Lower leg skin (tissue), 4 donors: ENCODE results near the gene LDLRAD3. TPM values are rescaled to one million over a fixed set of nuclear protein-coding genes. Genes with fewer than 3 reads are reported as not detected.

Source experiments
- DNase-seq, 2 donors: peaks; one replicate each; pipeline ENCODE4 v3.0.0-alpha.2; 2019; ENCODE audit warnings: low spot score in 2 of 2
- H3K4me3 ChIP-seq: fragments of 200-600 bp; sonication (generic); 2 replicates; pipeline ENCODE4 v1.5.1; 2017; ENCODE audit warnings: mild to moderate bottlenecking, low read depth; ENCODE audit not compliant: poor library complexity, severe bottlenecking
- POLR2A ChIP-seq, 2 donors: fragments of 450-650 bp; IDR thresholded peaks; one replicate each; pipeline ENCODE4 v1.6.1; 2016 to 2017; ENCODE audit warnings: antibody characterized with exemption in 2 of 2, mild to moderate bottlenecking in 1 of 2, moderate library complexity in 1 of 2
- WGBS, 2 donors: methylation state at CpG; one replicate each; pipeline ENCODE4 v1.1.5; 2018; 5-methylcytosine and 5-hydroxymethylcytosine counted together
- intact Hi-C: fragments of 100-400 bp; cut with DNase I; formaldehyde crosslinking; loops from one replicate; pipeline ENCODE4 v1.15.0; 2023; ENCODE audit warnings: low total_unique reads
- total RNA-seq, 4 donors: library from RNA; depleted of rRNA; stranded (reverse); fragments of >200 nt; gene quantifications; one replicate each; pipeline ENCODE4 v1.1.0, GENCODE V29; 2016
- TF ChIP-seq, protein P1 (sequence below), 3 donors: fragments of 450-650 bp; IDR thresholded peaks; one replicate each; pipeline ENCODE4 v1.5.1; 2016; ENCODE audit warnings: antibody characterized with exemption in 3 of 3, mild to moderate bottlenecking in 3 of 3, moderate library complexity in 2 of 3

The LDLRAD3 gene
- total RNA-seq, 4 donors from 2014 or later: 18.6 to 42.6 (median 25.5) TPM

DNA sequence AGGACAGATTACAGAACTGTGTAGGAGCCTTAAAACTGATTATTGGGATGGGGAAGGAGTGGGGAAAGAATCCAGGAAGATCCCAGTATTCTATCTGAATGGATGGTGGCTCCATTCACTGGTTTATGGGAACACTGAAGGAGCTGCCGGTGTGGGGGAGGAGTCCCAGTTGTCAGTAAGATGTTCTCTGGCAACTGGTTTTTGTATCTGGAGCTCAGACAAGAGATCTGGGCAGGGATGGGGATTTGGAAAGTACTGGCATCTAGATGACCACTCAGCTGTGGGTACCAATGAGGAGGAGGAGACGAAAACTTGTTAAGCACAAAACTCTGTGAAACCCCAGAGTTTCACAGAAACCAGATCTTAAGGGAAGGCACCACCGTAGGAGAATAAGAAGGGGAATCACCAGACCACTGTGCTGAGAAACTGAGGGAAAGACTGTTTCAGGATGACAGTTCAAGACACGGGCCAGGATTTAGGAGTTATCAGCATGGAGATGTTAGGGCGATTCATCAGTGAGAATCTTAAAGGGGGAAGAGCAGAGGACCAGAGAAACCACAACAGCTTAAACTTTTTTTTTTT is 28.1 kb downstream of the LDLRAD3 start:
- intact Hi-C loops: loop anchor here (5.0 kb wide), 1 partner anchor 535 kb away; no protein-coding TSS in a partner anchor
- TF ChIP-seq POLR2A (IDR thresholded peaks at IDR 0.05): no peak
- TF ChIP-seq, protein P1, sequence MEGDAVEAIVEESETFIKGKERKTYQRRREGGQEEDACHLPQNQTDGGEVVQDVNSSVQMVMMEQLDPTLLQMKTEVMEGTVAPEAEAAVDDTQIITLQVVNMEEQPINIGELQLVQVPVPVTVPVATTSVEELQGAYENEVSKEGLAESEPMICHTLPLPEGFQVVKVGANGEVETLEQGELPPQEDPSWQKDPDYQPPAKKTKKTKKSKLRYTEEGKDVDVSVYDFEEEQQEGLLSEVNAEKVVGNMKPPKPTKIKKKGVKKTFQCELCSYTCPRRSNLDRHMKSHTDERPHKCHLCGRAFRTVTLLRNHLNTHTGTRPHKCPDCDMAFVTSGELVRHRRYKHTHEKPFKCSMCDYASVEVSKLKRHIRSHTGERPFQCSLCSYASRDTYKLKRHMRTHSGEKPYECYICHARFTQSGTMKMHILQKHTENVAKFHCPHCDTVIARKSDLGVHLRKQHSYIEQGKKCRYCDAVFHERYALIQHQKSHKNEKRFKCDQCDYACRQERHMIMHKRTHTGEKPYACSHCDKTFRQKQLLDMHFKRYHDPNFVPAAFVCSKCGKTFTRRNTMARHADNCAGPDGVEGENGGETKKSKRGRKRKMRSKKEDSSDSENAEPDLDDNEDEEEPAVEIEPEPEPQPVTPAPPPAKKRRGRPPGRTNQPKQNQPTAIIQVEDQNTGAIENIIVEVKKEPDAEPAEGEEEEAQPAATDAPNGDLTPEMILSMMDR (IDR thresholded peaks at IDR 0.05): no peak
- 84 to 87% methylated on average over 5 of the region's 5 CpGs for WGBS, 2 donors
- no peak for DNase-seq
- H3K4me3 ChIP-seq: no peak overlapping the region

DNA sequence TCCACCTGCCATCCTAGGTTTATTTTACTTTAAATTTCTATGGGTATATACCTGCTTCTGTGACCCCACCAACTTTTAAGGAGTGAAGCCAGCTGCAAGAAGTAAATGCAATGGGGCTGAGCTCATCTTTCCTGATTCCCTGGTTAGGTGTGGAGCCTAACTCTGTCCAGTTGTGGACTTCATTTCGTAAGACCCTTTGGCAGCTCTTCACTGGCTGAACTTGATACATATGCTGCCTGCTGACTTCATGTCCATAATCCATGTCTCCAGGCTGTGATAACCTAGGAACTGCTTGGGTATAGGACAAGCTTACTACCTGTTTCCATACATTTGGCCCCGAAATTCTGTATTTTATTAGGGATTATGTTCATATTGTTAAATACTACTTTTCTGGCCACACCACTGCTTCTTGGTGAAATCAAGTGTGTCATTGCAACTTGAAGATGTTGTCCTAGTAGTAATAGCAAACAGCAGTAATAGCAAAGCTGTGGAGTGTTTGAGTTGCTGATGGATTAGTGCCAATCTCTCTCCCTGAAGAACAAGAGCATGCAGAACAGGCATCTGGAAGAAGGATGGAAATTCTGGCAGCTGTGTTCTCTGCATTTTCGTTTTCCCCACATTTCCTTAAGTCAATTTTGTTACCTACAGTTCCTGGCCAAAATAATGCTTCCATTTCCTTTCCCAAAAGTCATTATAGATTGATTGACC is 31.2 kb downstream of the LDLRAD3 start:
- no peak overlapping the region for H3K4me3 ChIP-seq
- intact Hi-C loops: loop anchor here (5.0 kb wide), 1 partner anchor 532 kb away; no protein-coding TSS in a partner anchor
- DNase-seq: no peak
- WGBS, 2 donors: 72 to 74% methylated on average over 3 of the region's 3 CpGs
- TF ChIP-seq POLR2A (IDR thresholded peaks at IDR 0.05): no peak
- TF ChIP-seq, protein P1 (IDR thresholded peaks at IDR 0.05): no peak

DNA sequence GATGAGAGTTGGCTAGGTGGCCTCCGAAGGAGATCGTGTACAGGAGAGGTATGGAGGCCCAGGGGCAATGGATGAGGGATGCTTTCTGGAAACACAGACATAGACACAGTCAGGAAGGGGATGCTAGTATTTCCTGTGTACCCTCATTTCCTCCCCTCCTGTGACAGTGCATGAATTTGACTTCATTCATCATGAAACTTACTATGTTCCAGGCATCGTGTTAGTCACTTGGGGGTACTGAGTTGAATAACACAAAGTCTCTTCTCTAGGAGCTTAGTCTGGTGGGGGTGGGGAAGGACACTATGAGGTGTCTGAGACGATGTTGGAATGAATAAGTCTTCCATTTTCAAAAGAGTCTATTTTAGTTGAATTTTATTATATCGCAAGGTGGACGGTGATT is 32.6 kb downstream of the LDLRAD3 start:
- H3K4me3 ChIP-seq: no peak overlapping the region
- DNase-seq: no peak
- intact Hi-C loops: no loop called here
- no peak for TF ChIP-seq POLR2A (IDR thresholded peaks at IDR 0.05)
- TF ChIP-seq, protein P1 (IDR thresholded peaks at IDR 0.05): no peak
- 91 to 95% methylated on average over 6 of the region's 6 CpGs for WGBS, 2 donors

DNA sequence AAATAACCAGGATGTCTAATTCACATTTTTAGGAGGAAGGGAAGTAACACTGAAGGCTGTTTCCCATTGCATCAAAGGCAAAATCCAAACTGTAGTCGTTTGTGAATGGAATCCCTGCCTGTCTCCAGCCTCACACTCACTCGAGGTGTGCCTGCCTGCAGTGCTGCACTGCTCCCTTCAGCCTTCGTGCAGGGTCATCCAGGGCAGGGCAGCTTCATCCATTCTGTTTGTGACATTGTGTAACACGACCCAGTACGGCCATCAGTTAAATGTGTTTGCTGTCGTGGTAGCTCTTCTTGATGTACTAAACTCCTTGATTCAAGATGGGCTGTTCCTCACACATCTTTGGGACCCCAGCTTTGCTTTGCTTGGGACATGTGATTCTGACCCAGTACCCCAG is 34.3 kb downstream of the LDLRAD3 start:
- 59 to 69% methylated on average over 6 of the region's 6 CpGs for WGBS, 2 donors
- H3K4me3 ChIP-seq: no peak overlapping the region
- no peak for TF ChIP-seq POLR2A (IDR thresholded peaks at IDR 0.05)
- TF ChIP-seq, protein P1 (IDR thresholded peaks at IDR 0.05): no peak
- DNase-seq: no peak
- intact Hi-C loops: no loop called here

DNA sequence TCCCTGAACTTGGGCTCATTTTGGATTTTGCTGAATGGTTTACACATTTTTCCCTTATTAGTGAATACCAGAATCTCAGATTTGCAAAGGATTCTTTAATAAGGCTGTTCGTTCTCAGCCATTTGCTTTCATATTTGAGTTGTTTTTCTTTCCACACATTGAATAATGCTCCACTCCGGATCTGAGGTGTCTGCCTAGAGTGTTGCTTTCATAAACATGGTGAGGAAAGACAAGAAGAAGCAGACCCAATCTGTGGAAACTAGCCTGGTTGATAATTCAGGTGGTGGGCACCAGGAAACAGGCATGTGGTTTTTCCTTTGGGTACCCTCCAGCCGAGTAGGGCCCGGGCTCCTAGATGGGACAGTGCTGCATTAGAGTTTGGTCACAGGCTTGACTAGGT is 35.0 kb downstream of the LDLRAD3 start:
- H3K4me3 ChIP-seq: no peak overlapping the region
- WGBS, 2 donors: 85 to 88% methylated on average over 4 of the region's 4 CpGs
- intact Hi-C loops: no loop called here
- DNase-seq: no peak
- TF ChIP-seq POLR2A (IDR thresholded peaks at IDR 0.05): no peak
- TF ChIP-seq, protein P1 (IDR thresholded peaks at IDR 0.05): no peak
